Right lobe of liver (tissue), 6 donors: ENCODE measurements around the gene TIAM2. TPM values are rescaled to one million over a fixed set of nuclear protein-coding genes. Genes with fewer than 3 reads are reported as not detected.
A peak's percentile ranks its signal among the peaks of the same experiment; 100 is the strongest.

Source experiments
- ATAC-seq, 4 donors: fragments of 200-7000 bp; cut with Tn5 transposase; one replicate each; pipeline ENCODE4 v1.9.1; 2020; ENCODE audit warnings: mild to moderate bottlenecking in 4 of 4, moderate library complexity in 4 of 4
- DNase-seq, 3 donors: peaks; one replicate each; pipeline ENCODE4 v3.0.0-alpha.2; 2020
- H3K27ac ChIP-seq, 3 donors: fragments of 200-600 bp; one replicate each; pipeline ENCODE4 v1.8.0; 2022
- H3K27me3 ChIP-seq, 2 donors: fragments of 200-600 bp; one replicate each; pipeline ENCODE4 v1.8.0; 2022
- H3K36me3 ChIP-seq, 4 donors: fragments of 200-600 bp; sonication (generic) in 1 of 4; one replicate each; pipeline versions ENCODE4 v1.5.1 to v1.8.0; 2017 to 2022; ENCODE audit warnings: control low read depth in 1 of 4
- H3K4me1 ChIP-seq, 4 donors: fragments of 200-600 bp; sonication (generic) in 1 of 4; one replicate each; pipeline versions ENCODE4 v1.5.1 to v1.8.0; 2017 to 2022; ENCODE audit warnings: control low read depth in 1 of 4
- H3K4me3 ChIP-seq, 3 donors: fragments of 200-600 bp; one replicate each; pipeline ENCODE4 v1.8.0; 2022
- H3K9me3 ChIP-seq, 4 donors: fragments of 200-600 bp; sonication (generic) in 1 of 4; one replicate each; pipeline versions ENCODE4 v1.5.1 to v1.8.0; 2017 to 2022; ENCODE audit warnings: control low read depth in 1 of 4
- CTCF ChIP-seq, 4 donors: fragments of 200-600 bp in 3 of 4; fragments of 450-650 bp in 1 of 4; IDR thresholded peaks; one replicate each; pipeline versions ENCODE4 v1.5.1 to v1.8.0; 2016 to 2022; ENCODE audit warnings: antibody characterized with exemption in 4 of 4, mild to moderate bottlenecking in 2 of 4
- POLR2A ChIP-seq: fragments of 450-650 bp; IDR thresholded peaks from one replicate; pipeline ENCODE4 v1.6.1; 2017; ENCODE audit warnings: antibody characterized with exemption, mild to moderate bottlenecking
- WGBS: methylation state at CpG from one replicate; pipeline ENCODE4 v1.1.6; 2018; ENCODE audit warnings: low coverage, low lambda C conversion rate; ENCODE audit not compliant: insufficient coverage; ENCODE audit errors: missing lambda C conversion rate; 5-methylcytosine and 5-hydroxymethylcytosine counted together
- intact Hi-C, 2 donors: fragments of 100-400 bp; cut with DNase I; formaldehyde crosslinking; loops; one replicate each; pipeline versions ENCODE4 v1.11.2 to v1.14.1; 2022
- total RNA-seq, 6 experiments: library from RNA; depleted of rRNA in 2 of 6; stranded (reverse); fragments of >200 nt in 2 of 6; fragmentation: NEBNext Ultra II Directional in 3 of 6; extraction: Animal tissue kit (Norgen Biotek cat#: 25700) in 3 of 6; gene quantifications; one replicate each; pipeline versions ENCODE4 v1.1.0 to v1.2.4, GENCODE V29; 2016 to 2023
- donor health status: DM: no; HTN: yes; CAD: no.
- donor health status: DM: no; HTN: no; CAD: no.
- donor health status: DM: no; HTN: no; CAD: no.
- donor health status: DM: no; HTN: yes; CAD: no.
- donor health status: DM: no; HTN: yes; CAD: no.

TIAM2 gene
- total RNA-seq, 6 experiments from 2014 or later: 1.3 to 4.4 (median 1.7) TPM

- no peaks in the 10 kb centered on the region for H3K9me3 ChIP-seq
- no peaks in the 10 kb centered on the region for H3K36me3 ChIP-seq
- TF ChIP-seq CTCF (IDR thresholded peaks at IDR 0.05): no peak
- TF ChIP-seq POLR2A: no peak
- H3K4me1 ChIP-seq: no peaks in the 10 kb centered on the region
- no peaks in the 10 kb centered on the region for H3K27me3 ChIP-seq
- intact Hi-C loops: no loop called here
- DNase-seq (no peak), ATAC-seq (no peak)
- 86% methylated on average over 13 of the region's 13 CpGs for WGBS
- H3K27ac ChIP-seq: no peak overlapping the region
- no peak overlapping the region for H3K4me3 ChIP-seq
Measured at GRCh38 chr6:155187994-155188706, 193.0 kb downstream of the TIAM2 start.

GRCh38 chr6:155188707-155189496, 193.8 kb downstream of the TIAM2 start:
- ATAC-seq (peak; percentile 72 to 89 (median 78)), DNase-seq (no peak)
- Histone ChIP-seq H3K27ac (peak overlapping the region in 1 of 3 donors; percentile 41), H3K36me3 (no peaks in the 10 kb centered on the region), H3K27me3 (no peaks in the 10 kb centered on the region), H3K9me3 (no peaks in the 10 kb centered on the region), H3K4me1 (no peaks in the 10 kb centered on the region), H3K4me3 (no peak overlapping the region)
- 63% methylated on average over 9 of the region's 9 CpGs for whole genome bisulfite sequencing
- TF ChIP-seq CTCF (IDR thresholded peaks at IDR 0.05): no peak
- no peak for TF ChIP-seq POLR2A
- intact Hi-C loops: no loop called here

- 57% methylated on average over 4 of the region's 4 CpGs for WGBS
- H3K27me3 ChIP-seq: no peaks in the 10 kb centered on the region
- H3K4me1 ChIP-seq: no peaks in the 10 kb centered on the region
- TF ChIP-seq CTCF (IDR thresholded peaks at IDR 0.05) (no peak), POLR2A (no peak)
- no peaks in the 10 kb centered on the region for H3K36me3 ChIP-seq
- ATAC-seq: no peak
- H3K4me3 ChIP-seq: no peak overlapping the region
- H3K27ac ChIP-seq: no peak overlapping the region
- no peaks in the 10 kb centered on the region for H3K9me3 ChIP-seq
- no peak for DNase-seq
- intact Hi-C loops: no loop called here
Measured at GRCh38 chr6:155190677-155191076, 195.6 kb downstream of the TIAM2 start.

GRCh38 chr6:155193526-155193925, 198.4 kb downstream of the TIAM2 start:
- H3K36me3 ChIP-seq: no peaks in the 10 kb centered on the region
- intact Hi-C loops: no loop called here
- WGBS: 85% methylated on average over 5 of the region's 5 CpGs

More at GRCh38 chr6:155193526-155193925, 198.4 kb downstream of the TIAM2 start:
- ATAC-seq (no peak), DNase-seq (no peak)
- no peak for TF ChIP-seq CTCF (IDR thresholded peaks at IDR 0.05)
- no peak for TF ChIP-seq POLR2A
- no peaks in the 10 kb centered on the region for H3K4me1 ChIP-seq
- H3K4me3 ChIP-seq: no peak overlapping the region
- no peaks in the 10 kb centered on the region for H3K9me3 ChIP-seq
- no peak overlapping the region for H3K27ac ChIP-seq
- H3K27me3 ChIP-seq: no peaks in the 10 kb centered on the region
